Umbilical cord (tissue), 2 donors: ENCODE measurements around the gene RYR2. TPM values are rescaled to one million over a fixed set of nuclear protein-coding genes. Genes with fewer than 3 reads are reported as not detected.

Experiments used
- DNase-seq: peaks from one replicate; pipeline ENCODE4 v3.0.0-alpha.2; 2015; ENCODE audit warnings: low spot score
- total RNA-seq: library from RNA; depleted of rRNA; stranded (reverse); fragments of >200 nt; gene quantifications from one replicate; pipeline ENCODE4 v1.2.3, GENCODE V29; 2014; ENCODE audit warnings: low replicate concordance; ENCODE audit not compliant: insufficient read depth

Gene RYR2
- total RNA-seq, 1 donor from 2014 or later, result 24.8 TPM

DNA sequence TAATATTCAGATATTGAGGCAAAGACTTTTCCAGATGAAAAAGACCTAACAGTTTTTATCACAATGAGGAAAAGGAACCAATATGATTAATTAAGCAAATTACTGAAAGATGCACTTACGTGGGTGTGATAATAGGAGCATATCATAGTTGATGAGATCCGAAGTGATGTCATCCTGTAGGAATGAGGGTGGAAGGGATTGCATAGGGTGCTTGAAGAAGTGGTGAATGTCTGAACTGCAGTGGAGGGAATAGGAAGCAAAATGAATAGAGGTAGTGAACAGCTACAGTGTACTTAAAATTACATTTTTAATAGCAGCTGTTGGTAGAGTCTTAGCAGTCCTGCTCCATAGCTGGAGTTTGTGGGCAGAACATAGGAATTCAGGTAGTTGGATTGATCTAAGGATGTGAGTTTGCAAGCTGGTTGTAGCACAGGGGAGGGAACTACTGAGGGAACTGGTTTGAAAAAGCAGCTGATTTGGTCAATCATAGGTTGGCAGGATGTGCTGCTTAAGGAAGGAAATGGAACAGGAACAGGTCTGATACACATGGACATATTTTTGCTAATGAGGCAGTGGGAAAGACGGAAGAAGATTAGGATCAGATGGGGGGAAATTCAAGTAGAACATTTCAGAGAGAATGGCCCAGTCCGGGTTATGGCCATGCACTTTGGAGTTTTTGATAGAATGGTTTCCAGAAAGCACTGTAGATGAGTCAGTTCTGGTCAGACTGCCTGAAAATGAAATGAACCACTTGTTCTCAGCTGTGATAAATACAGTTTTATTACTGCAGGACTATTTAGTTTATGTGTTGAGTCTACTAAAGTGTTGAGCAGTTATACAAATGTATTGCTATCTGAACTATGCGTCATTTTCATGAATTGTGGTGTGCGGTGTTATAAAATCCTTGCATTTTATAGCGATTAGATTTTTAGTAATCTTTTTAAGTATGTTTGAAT, 155.8 kb downstream of the RYR2 start:
- DNase-seq, result no peak

DNA sequence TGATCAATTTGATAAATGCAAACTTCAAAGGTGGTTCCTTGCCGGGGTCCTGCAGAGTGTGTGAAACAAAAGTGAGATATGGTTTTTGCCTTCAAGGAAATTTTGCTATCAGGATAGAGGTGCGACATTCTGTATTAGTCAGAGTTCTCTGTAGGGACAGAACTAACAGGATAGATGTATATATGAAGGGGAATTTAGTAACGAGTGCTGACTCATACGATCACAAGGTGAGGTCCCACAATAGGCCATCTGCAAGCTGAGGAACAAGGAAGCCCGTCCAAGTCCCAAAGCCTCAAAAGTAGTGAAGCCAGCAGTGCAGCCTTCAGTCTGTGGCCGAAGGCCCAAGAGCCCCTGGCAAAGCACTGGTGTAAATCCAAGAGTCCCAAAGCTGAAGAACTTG, 157.0 kb downstream of the RYR2 start:
- DNase-seq, result no peak

DNA sequence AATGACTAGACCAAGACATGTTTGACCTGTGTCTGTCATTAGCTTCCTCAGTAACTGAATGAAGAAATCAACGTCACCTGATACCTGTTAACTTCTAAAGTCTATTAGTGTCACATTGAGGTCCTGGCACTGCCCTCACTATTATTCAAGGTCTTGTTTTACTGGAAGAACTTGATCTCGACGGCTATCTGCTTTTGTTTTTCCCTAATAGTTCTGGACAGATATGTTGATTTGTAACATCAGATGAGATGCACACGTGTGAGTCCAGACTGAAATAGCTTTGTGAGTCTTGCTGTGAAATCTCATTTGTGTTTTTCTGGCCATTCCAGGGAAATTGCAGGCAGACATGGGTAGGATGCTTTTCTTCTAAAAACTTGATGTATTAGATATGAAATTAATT, 159.2 kb downstream of the RYR2 start:
- DNase-seq, result no peak

DNA sequence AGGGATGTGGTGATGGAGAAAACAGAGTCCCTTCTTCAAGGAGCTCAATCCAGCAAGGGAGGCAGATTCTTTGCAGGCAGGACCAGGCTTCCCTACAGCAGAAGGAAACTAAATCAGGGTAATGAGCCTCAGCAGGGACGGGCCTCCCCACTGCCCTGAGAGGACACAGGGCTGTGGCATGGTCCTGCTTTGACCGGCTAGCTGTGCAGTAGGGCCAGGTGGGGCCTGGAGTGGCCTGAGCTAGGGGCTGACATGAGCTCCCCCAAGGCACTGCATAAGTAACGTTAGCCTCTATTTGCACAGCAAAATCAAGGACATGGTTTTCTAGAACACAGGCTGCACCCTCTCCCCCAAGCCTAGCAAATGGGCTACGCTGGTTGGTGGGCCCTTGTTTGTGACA, 162.9 kb downstream of the RYR2 start:
- no peak for DNase-seq

DNA sequence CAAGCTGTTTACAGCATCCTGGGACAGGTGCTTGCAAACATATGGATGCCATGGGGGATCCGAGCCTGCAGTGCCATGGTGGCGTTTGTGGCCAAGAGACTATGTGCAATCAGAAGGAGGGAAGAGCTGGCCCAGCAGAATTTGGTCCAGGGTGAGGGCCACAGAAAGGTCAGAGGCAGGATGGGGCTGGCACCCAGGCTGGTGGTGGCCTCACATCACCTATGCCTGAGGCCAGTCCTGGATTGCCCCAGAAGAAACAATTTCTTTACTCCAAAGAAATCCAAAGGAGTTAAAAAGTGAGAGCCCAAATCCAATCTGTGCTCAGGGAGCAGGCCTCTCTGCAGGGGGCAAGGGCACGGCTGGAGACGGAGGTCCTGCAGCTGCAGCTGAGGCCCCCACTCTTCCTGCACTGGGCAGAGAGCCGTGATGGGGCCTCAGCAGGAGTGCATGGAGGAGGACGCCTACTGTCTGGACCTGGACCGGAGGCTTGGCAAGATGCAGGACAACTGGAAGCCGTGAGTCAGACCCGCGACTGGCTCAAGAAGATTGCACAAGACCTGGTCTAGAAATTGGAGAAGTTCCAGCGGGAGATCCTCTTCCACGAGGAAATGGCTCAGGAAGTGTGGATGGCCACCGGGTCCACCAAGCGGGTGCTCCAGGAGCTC, 163.5 kb downstream of the RYR2 start:
- DNase-seq, result peak; percentile 43

DNA sequence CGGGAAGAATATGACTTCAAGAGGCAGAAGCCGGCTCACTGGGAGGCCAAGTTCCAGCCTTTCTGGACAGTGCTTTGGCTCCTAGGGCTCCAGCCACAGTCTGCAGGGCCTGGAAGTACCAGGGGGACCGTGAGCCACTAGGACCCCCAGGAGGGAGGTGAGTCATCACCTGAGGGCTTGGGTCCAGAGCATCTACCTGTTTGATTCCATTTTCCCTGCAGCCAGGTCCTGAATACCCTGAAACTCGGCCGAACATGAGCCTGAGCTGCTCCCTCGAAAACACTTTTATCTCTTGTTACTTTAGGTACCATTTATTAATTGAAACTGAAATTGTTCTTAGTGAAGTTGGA, 164.1 kb downstream of the RYR2 start:
- DNase-seq, result no peak

DNA sequence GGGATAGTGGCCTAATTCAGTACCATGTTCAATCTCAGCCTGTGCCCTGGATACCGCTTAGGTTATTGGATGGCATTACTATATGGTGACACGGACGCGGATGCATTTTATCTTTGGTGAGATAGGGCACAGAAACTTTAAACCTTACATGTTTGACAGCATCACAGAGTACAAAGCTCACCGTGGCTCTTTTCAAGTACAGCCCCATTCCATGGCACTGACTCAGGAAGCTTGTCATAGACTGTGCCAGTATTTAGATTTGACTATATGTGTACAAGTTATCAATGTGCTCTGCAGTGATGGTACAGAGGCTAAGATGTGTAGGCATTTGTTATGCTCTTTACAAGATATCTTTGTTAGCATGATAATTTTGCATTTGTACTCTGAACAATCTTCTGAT, 169.0 kb downstream of the RYR2 start:
- DNase-seq, result no peak

DNA sequence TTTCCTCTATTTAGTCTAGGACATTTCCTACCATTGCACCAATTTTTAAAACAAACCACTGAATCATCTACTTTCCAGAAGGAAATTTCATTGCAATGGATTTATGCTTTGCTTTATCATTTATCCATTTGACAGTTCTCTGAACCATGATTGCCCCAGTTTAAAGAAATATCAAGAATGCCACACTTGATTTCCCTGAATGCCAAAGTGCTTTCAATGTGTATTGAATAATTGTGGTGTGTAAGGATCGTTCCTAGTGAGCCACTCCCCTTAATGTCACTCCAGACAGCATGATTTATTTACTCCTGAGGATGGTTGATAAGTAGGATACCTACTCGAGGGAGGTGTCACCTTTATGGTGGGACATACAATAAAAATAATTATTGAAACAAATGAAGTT, 169.6 kb downstream of the RYR2 start:
- no peak for DNase-seq

DNA sequence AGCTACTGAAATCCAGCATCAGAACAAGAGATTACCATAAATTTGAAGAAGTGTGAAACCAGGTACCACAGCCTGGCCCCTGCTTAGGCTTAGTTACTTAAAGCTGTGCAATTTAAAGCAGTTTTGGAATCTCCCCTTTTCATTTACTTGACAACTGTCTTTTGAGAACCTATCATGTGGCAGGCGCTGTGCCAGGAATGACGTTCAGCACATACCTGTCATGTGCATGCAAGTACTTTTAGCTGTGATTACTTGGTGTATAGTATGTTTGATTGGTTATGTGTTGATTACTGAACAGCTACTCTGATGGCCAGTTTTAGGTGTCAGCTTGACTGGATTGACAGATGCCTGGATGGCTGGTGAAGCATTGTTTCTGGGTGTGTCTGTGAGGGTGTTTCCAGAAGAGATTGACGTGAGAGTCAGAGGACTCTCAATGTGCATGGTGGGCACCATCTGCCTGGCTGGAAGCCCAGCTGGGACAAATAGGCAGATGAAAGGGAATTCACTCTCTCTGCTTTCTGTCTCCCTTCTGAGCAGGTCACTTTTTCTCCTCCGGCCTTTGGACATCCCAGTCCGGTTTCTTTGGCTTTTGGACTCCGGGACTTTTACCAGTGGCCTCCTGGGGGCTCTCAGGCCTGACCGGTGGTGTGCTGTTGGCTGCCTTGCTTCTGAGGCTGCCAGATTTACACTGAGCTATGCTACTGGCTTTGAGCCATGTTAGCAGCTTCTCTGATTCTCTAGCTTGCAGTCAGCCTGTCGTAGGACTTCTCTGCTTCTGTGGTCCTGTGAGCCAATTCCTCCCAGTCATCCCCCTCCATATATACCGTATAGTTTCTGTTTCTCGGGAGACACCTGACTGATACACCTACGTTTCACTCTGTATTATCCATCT, 178.0 kb downstream of the RYR2 start:
- DNase-seq, result peak; percentile 88

DNA sequence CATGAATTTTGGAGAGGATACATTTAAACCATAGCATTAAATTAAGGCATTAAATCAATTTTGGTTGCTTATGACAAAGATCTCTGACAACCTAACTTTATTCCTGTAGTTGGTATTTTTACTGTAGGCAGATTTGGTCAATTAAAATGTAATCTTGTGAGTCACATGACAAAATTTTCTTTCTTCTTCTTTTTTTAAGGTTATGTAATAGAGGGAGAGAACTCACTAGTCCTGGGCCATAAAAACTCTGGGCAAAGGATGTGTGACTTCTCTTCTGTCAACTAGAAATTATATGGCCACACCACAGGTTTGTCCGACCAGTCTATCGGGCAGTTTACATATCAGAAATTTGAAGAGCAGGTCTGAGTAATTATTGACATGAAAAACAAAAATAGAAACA, 181.4 kb downstream of the RYR2 start:
- no peak for DNase-seq

DNA sequence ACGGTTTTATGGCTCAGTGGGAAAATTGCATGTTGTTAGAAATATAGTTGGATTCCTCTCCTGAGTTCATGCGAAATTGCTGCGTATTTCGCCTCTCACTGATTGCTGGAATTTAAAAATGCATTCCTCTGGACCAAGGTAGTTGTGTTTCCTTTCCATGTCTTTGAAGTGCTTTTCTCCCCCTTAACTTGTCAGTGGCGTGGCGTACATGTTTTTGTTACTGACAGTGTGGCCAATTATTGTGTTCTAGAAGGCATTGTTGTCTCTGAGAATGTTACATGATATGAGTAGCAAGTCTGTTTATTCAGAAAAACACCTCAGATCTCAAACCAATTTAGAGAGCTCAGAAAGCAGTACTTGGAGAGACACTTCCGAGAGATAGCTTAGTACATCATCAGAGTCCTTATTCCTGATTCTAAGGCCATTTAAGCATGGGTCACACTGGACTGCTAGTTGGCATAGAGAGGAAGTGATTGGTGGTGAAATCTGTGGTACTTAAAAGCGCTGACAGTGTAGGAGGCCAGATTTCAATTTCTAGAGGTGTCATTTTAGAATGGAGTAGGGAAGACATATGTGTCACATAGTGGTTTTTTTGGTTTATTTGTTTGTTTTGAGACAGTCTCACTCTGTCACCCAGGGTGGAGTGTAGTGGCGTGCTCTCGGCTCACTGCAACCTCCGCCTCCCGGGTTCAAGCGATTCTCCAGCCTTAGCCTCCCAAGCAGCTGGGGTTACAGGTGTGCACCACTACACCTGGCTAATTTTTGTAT, 184.4 kb downstream of the RYR2 start:
- no peak for DNase-seq

DNA sequence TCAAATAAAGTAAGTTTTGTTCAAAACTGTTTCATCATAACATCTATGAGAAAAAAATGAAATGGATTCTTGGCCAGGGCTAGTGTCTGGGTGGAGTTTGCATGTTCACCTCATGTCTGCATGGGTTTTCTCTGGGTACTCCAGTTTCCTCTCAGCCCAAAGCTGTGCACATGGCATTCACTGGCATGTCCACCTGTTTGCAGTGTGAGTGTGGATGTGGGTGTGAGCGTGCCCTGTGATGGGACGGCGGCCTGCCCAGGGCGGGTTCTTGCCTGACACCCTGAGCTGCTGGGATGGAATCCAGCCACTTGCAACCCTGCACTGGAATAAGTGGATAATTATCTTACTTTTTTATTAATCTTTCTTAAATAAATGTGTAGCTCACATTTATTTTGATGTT, 185.5 kb downstream of the RYR2 start:
- DNase-seq, result no peak

DNA sequence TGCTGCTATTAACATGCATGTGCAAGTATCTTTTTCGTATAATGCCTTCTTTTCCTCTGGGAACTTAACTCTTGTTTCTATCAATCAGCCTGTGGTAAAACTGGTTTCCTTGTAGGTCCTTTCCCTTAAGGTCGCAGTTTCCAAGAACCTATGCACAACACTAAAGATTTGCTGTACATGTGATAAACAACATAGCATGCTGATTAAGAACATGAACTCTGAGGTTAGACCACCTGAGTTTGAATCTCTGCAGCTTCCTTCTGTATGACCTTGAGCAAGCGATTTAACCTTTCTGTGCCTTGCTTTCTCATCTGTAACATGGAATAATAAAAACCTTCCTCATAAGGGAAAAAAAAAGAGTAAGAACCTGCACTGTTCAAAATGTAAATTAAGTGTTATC, 186.4 kb downstream of the RYR2 start:
- DNase-seq, result no peak

DNA sequence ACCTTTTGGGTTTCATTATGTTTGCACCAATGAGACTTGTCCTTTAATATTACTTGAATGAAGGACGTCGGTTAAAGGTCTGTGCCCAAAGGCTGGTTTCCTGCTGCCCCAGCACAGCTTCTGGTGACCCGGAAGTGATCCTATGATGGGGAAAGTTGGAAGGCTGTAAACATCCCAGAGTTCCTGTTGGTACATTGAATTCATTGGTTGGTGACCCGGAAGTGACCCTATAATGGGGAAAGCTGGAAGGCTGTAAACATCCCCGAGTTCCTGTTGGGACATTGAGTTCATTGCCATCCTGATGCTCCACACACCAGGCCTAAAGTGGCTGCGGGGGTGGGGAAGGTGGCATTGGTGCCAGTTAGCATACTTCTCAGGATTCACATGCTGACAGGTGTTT, 187.3 kb downstream of the RYR2 start:
- DNase-seq, result no peak

DNA sequence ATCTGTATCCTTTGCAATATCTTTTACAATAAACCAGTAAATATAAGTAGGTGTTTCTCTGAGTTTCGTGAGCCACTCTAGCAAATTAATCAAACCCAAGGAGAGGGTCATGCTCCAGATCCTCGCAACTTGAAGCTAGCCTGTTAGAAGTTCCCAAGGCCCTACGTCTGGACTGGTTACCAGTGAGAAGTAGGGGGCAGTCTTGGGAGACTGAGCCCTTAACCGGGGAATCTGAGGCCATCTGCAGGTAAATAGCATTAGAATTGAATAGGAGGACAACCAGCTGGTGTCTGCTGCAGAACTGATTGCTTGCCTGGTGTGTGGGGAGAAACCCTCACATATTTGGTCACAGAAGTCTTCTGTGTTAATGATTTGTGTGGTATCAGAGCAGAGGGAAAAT, 190.5 kb downstream of the RYR2 start:
- DNase-seq, result no peak

DNA sequence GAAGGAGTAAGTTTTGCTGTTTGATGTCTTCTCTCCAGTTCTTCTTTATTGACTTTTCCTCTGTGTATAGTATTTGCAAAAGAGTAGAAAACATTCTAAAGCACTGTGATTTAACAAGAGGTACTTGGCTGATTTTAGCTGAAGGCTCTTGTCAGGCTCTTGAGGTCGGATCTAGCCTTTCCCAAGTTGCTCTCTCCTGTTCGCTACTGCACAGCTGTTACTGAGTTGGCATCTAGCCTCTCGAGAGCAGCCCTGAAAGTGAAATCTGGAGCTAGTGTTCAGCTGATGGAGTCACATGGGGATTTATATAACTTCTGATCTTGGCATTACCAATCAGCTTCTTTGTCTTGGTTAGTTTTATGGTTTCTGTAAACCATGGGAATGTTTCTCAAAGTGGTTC, 193.1 kb downstream of the RYR2 start:
- DNase-seq, result peak; percentile 68

DNA sequence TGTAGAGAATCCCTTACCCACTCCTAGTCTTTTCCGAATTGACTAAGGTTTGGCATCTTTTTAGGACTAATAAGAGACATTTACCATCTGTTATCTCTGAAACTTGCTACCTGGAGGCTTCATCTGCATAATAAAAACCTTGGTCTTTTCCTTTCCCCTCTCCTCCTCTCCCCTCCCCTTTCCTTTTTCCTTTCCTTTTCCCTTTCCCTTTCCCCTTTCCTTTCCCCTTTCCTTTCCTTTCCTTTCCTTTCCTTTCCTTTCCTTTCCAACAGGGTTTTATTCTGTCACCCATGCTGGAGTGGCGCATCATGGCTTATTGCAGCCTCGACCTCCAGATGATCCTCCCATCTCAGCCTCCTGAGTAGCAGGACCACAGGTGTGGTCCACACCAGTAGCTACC, 195.7 kb downstream of the RYR2 start:
- no peak for DNase-seq

DNA sequence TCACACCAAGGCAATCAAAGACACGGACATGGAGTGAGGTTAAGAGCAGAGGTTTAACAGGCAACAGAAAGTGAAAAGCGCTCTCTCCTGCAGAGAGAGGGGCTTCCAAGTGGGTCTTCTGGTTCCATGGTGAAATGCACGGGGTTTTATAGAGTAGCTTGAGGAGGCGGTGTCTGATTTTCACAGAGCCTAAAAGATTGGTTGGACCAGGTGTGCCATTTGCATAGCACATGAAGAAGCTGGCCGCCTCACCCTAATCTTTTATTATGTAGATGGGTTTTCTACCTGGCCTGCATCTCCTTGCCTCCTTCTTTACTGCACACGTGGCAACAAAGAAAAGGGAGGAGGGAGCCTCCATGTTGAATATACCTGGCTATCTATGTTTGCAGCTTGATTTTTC, 197.3 kb downstream of the RYR2 start:
- no peak for DNase-seq

DNA sequence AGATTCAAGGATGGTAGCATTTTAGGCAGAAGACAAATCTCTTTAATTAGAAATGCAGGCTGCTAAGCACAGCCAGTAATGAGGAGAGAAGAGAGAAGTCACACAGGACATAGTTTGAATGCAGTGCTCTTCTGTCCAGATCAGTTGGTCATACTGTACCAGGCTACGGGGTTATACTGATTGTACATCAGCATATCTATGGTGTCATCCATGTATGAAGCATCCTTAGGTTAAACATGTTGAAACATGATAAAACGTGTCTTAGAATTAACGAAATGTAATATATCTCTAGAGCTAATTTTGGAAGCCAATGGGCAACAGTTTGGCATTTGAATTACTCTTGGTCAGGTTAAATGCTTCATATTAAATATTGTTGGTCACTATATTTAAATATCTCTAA, 199.1 kb downstream of the RYR2 start:
- DNase-seq, result no peak

DNA sequence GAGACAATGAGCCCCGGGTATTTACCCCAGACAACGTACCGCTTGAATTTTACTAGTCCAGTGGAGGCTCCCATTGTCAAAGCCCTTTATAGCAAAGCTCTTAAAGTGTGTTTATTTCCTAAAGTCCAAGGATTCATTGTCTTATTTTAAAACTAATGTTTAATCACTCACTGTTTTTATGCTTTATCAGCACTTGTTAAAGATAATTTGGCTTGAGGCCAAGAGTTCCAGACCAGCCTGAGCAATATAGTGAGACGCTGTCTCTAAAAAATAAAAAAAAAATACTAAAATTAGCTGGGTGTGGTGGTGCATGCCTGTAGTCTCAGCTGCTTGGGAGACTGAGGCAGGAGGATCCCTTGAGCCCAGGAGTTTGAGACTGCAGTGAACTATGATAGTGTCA, 202.8 kb downstream of the RYR2 start:
- no peak for DNase-seq

DNA sequence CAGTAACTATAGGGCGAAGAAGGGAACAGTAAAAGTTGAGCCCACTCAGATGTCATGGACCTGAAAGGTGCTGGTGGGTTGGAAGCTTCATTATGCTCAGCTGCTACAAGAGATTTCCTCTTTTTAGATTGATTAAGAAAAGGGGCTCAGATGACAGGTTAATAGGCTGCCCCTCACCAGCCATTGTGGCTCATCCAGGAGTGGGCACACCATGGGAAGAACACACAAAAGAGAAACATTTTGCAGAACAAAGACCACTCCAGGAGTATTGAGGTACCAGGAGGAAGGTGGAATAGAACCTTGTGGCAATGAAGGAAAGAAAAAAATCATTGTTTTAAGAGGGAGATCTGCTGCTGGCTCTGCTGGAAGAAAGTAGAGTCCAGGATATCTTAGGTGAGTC, 205.5 kb downstream of the RYR2 start:
- no peak for DNase-seq

DNA sequence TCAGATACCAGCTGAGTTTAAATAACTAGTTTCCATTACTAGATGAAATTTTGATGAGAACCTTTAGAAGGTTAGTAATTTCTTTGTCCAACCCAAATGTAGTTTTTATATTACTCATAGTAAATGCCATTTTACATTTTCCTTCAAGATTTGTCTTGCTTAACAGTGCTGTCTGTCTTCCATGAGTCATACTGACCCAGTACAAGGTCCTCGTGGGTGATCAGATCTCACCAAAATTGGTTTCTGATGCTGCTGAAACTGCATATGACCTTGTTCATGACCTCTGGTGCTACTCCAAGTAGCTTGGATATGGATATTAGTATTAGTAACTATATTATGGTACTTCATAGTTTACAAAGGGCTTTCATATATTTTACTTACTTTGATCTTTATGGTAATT, 207.1 kb downstream of the RYR2 start:
- no peak for DNase-seq
